Activated CD4-positive, alpha-beta T cell treated with anti-CD3 and anti-CD28 coated beads for 36 hours (primary cell): Measurements from ENCODE around the gene SAA4. TPM values are rescaled to one million over a fixed set of nuclear protein-coding genes. Genes with fewer than 3 reads are reported as not detected.
"Not testable (repeated sequence)": the region's sequence is repeated elsewhere in the genome, so short reads cannot be mapped to it uniquely, and the experiment has no call there.

Experiments
- ATAC-seq: fragments of 200-7000 bp; cut with Tn5 transposase; one replicate; pipeline ENCODE4 v1.10.0; 2021; ENCODE audit warnings: mild to moderate bottlenecking, moderate library complexity
- CTCF ChIA-PET: fragments of 350-600 bp; sonication (Branson Sonifier 250); formaldehyde crosslinking; loops from one replicate; lab custom pipeline; 2021; ENCODE audit warnings: antibody characterized with exemption; lab: Charles Lee
- POLR2A ChIA-PET: fragments of 350-600 bp; sonication (Branson Sonifier 250); formaldehyde crosslinking; loops from one replicate; lab custom pipeline; 2021; ENCODE audit warnings: antibody characterized with exemption, inconsistent platforms; lab: Charles Lee
- DNase-seq: peaks from one replicate; pipeline ENCODE4 v3.0.0-alpha.2; 2020
- H3K27ac Mint-ChIP-seq: one replicate; pipeline ENCODE4 v1.8.0; 2021; ENCODE audit warnings: mixed read lengths
- H3K27me3 Mint-ChIP-seq: one replicate; pipeline ENCODE4 v1.8.0; 2021; ENCODE audit warnings: mixed read lengths
- H3K36me3 Mint-ChIP-seq: one replicate; pipeline ENCODE4 v1.8.0; 2021; ENCODE audit warnings: low read depth, mixed read lengths
- H3K4me1 Mint-ChIP-seq: one replicate; pipeline ENCODE4 v1.8.0; 2021; ENCODE audit warnings: mixed read lengths
- H3K4me3 Mint-ChIP-seq: one replicate; pipeline ENCODE4 v1.8.0; 2021; ENCODE audit warnings: mild to moderate bottlenecking, moderate library complexity, mixed read lengths
- H3K9me3 Mint-ChIP-seq: one replicate; pipeline ENCODE4 v1.8.0; 2021; ENCODE audit warnings: low read depth, mixed read lengths
- intact Hi-C, 2 experiments: fragments of 100-400 bp; cut with DNase I in 1 of 2; cut with micrococcal nuclease in 1 of 2; formaldehyde crosslinking; loops; one replicate each; pipeline versions ENCODE4 v1.14.2 to v1.15.1; 2022 to 2024; cut with DNase I, micrococcal nuclease
- total RNA-seq, 2 experiments: library from RNA; stranded (reverse); gene quantifications; one replicate each; pipeline ENCODE4 v1.2.3, GENCODE V29; 2021

The SAA4 gene
- not detected for total RNA-seq

- H3K4me3 Mint-ChIP-seq = no peak within 1 kb of the TSS
- H3K27me3 Mint-ChIP-seq = peaks cover 22% of the 10 kb centered on the region
- ChIA-PET POLR2A (no interaction called here), CTCF (no interaction called here)
- no peaks in the 10 kb centered on the region for H3K4me1 Mint-ChIP-seq
- no peaks in the 10 kb centered on the region for H3K36me3 Mint-ChIP-seq
- intact Hi-C loops = no loop called here
- DNase-seq (no peak), ATAC-seq (no peak)
- H3K27ac Mint-ChIP-seq = no peak within 1 kb of the TSS
- H3K9me3 Mint-ChIP-seq = no peaks in the 10 kb centered on the region
These were observed at the start of gene SAA4 for GRCh38 chr11:18236664-18237356. Gene SAA4 (minus strand): TSS chr11:18236802. CDS start chr11:18235926, 876 bp downstream.

GRCh38 chr11:18285841-18286240 lies 49.2 kb upstream of the SAA4 start:
- ChIA-PET CTCF (interaction anchor here (0.6 to 1.6 kb wide), 4 partner anchors 14 to 436 kb away, joined by 3 read pairs; no protein-coding TSS in a partner anchor), POLR2A (no interaction called here)
- no peak overlapping the region for H3K4me3 Mint-ChIP-seq
- intact Hi-C loops = no loop called here
- ATAC-seq (no peak), DNase-seq (no peak)
- H3K36me3 Mint-ChIP-seq = peaks cover 28% of the 10 kb centered on the region
- H3K27me3 Mint-ChIP-seq = no peaks in the 10 kb centered on the region
- no peaks in the 10 kb centered on the region for H3K9me3 Mint-ChIP-seq
- no peaks in the 10 kb centered on the region for H3K4me1 Mint-ChIP-seq
- H3K27ac Mint-ChIP-seq = no peak overlapping the region

- ChIA-PET CTCF (interaction anchor here (1.4 kb wide), 1 partner anchor 167 kb away, joined by 3 read pairs; no protein-coding TSS in a partner anchor), POLR2A (interaction anchor here (0.6 kb wide), 1 partner anchor 17 kb away, joined by 4 read pairs; no protein-coding TSS in a partner anchor)
- DNase-seq (no peak), ATAC-seq (no peak)
- no peaks in the 10 kb centered on the region for H3K27me3 Mint-ChIP-seq
- intact Hi-C loops = no loop called here
- H3K9me3 Mint-ChIP-seq = no peaks in the 10 kb centered on the region
- H3K36me3 Mint-ChIP-seq = peaks cover 40% of the 10 kb centered on the region
- no peak overlapping the region for H3K4me3 Mint-ChIP-seq
- H3K4me1 Mint-ChIP-seq = peaks cover 8% of the 10 kb centered on the region
- no peak overlapping the region for H3K27ac Mint-ChIP-seq
These were observed 46.0 kb upstream of the SAA4 start for GRCh38 chr11:18282626-18283025.

GRCh38 chr11:18280438-18281045 lies 43.9 kb upstream of the SAA4 start:
- Mint-ChIP-seq H3K4me1 (peaks cover 8% of the 10 kb centered on the region), H3K36me3 (peaks cover 34% of the 10 kb centered on the region), H3K27ac (no peak overlapping the region), H3K27me3 (no peaks in the 10 kb centered on the region), H3K9me3 (no peaks in the 10 kb centered on the region), H3K4me3 (no peak overlapping the region)
- POLR2A ChIA-PET = interaction anchor here (0.6 kb wide), 2 partner anchors 847 to 1258 kb away, joined by 3 to 6 read pairs; no protein-coding TSS in a partner anchor
- peak; percentile 36 for ATAC-seq
- intact Hi-C loops = no loop called here
- DNase-seq = no peak
- CTCF ChIA-PET = no interaction called here

GRCh38 chr11:18277565-18278271 lies 41.1 kb upstream of the SAA4 start:
- intact Hi-C loops = no loop called here
- DNase-seq = no peak
- CTCF ChIA-PET = interaction anchor here (1.1 kb wide), 1 partner anchor 34 kb away, joined by 3 read pairs; no protein-coding TSS in a partner anchor
- peaks cover 31% of the 10 kb centered on the region for H3K36me3 Mint-ChIP-seq
- ATAC-seq = no peak
- no peaks in the 10 kb centered on the region for H3K9me3 Mint-ChIP-seq
- no peak overlapping the region for H3K4me3 Mint-ChIP-seq
- H3K27me3 Mint-ChIP-seq = no peaks in the 10 kb centered on the region
- POLR2A ChIA-PET = no interaction called here
- peaks cover 8% of the 10 kb centered on the region for H3K4me1 Mint-ChIP-seq
- H3K27ac Mint-ChIP-seq = no peak overlapping the region

- H3K27me3 Mint-ChIP-seq = no peaks in the 10 kb centered on the region
- no peak overlapping the region for H3K4me3 Mint-ChIP-seq
- no peak for ATAC-seq
- H3K9me3 Mint-ChIP-seq = no peaks in the 10 kb centered on the region
- no peak overlapping the region for H3K27ac Mint-ChIP-seq
- ChIA-PET CTCF (no interaction called here), POLR2A (no interaction called here)
- intact Hi-C loops = no loop called here
- H3K36me3 Mint-ChIP-seq = peaks cover 6% of the 10 kb centered on the region
- DNase-seq = no peak
- H3K4me1 Mint-ChIP-seq = peaks cover 3% of the 10 kb centered on the region
These were observed 34.6 kb upstream of the SAA4 start for GRCh38 chr11:18271206-18271605.

- H3K9me3 Mint-ChIP-seq = no peaks in the 10 kb centered on the region
- peaks cover under 1% of the 10 kb centered on the region for H3K36me3 Mint-ChIP-seq
- H3K4me3 Mint-ChIP-seq = no peak overlapping the region
- ATAC-seq (no peak), DNase-seq (no peak)
- no peaks in the 10 kb centered on the region for H3K27me3 Mint-ChIP-seq
- intact Hi-C loops = no loop called here
- ChIA-PET POLR2A (no interaction called here), CTCF (no interaction called here)
- H3K27ac Mint-ChIP-seq = no peak overlapping the region
- H3K4me1 Mint-ChIP-seq = peaks cover 3% of the 10 kb centered on the region
These were observed 33.5 kb upstream of the SAA4 start for GRCh38 chr11:18270102-18270501.

GRCh38 chr11:18269252-18269651 lies 32.6 kb upstream of the SAA4 start:
- H3K27me3 Mint-ChIP-seq, ATAC-seq, H3K9me3 Mint-ChIP-seq, H3K4me1 Mint-ChIP-seq, DNase-seq, H3K4me3 Mint-ChIP-seq, H3K36me3 Mint-ChIP-seq, H3K27ac Mint-ChIP-seq, POLR2A ChIA-PET: not testable (repeated sequence)
- intact Hi-C loops = loop anchor here in 1 of 2 experiments (2.0 kb wide), 1 partner anchor 22 kb away; no protein-coding TSS in a partner anchor
- CTCF ChIA-PET = interaction anchor here (0.9 kb wide), 1 partner anchor 25 kb away, joined by 3 read pairs; no protein-coding TSS in a partner anchor

GRCh38 chr11:18267335-18268133 lies 30.9 kb upstream of the SAA4 start:
- H3K27ac Mint-ChIP-seq, H3K27me3 Mint-ChIP-seq, DNase-seq, H3K36me3 Mint-ChIP-seq, CTCF ChIA-PET, H3K9me3 Mint-ChIP-seq, H3K4me3 Mint-ChIP-seq, H3K4me1 Mint-ChIP-seq, POLR2A ChIA-PET: not testable (repeated sequence)
- intact Hi-C loops = loop anchor here (1.0 to 2.0 kb wide), 2 partner anchors 21 kb away; no protein-coding TSS in a partner anchor
- peak; percentile 68 for ATAC-seq

GRCh38 chr11:18265949-18266348 lies 29.3 kb upstream of the SAA4 start, which contains the start of gene SAA1:
Gene SAA1 (plus strand): TSS chr11:18266264. CDS start chr11:18266888, 624 bp downstream.
- Mint-ChIP-seq H3K4me1 (peaks cover 3% of the 10 kb centered on the region), H3K36me3 (no peaks in the 10 kb centered on the region), H3K27ac (no peak within 1 kb of the TSS), H3K4me3 (no peak within 1 kb of the TSS), H3K9me3 (no peaks in the 10 kb centered on the region), H3K27me3 (no peaks in the 10 kb centered on the region)
- ChIA-PET POLR2A (no interaction called here), CTCF (interaction anchor here (0.7 to 1.1 kb wide), 3 partner anchors 22 to 204 kb away, joined by 3 to 7 read pairs (median 3); no protein-coding TSS in a partner anchor)
- intact Hi-C loops = no loop called here
- no peak for ATAC-seq
- no peak for DNase-seq
